ENCODE measurements around the gene CREB3L2.
"Not testable (repeated sequence)": the region's sequence is repeated elsewhere in the genome, so short reads cannot be mapped to it uniquely, and the experiment has no call there.

CREB3L2 gene

GRCh38 chr7:137928626-137929025 lies 73.3 kb downstream of the CREB3L2 start:
- no peak for DNase-seq

- no peak for DNase-seq
Observed at GRCh38 chr7:137927386-137927785, 74.5 kb downstream of the CREB3L2 start.

- not testable (repeated sequence) for DNase-seq
Observed at GRCh38 chr7:137926206-137926605, 75.7 kb downstream of the CREB3L2 start.

- DNase-seq = no peak
Observed at GRCh38 chr7:137925754-137926153, 76.1 kb downstream of the CREB3L2 start.

- no peak for DNase-seq
Observed at GRCh38 chr7:137925091-137925490, 76.8 kb downstream of the CREB3L2 start.

GRCh38 chr7:137923380-137923779 lies 78.5 kb downstream of the CREB3L2 start:
- DNase-seq = no peak

- DNase-seq = no peak
Observed at GRCh38 chr7:137920637-137921399, 81.1 kb downstream of the CREB3L2 start.

- DNase-seq = no peak
Observed at GRCh38 chr7:137919987-137920386, 81.9 kb downstream of the CREB3L2 start.

- no peak for DNase-seq
Observed at GRCh38 chr7:137916980-137917645, 84.8 kb downstream of the CREB3L2 start.

- DNase-seq = no peak
Observed at GRCh38 chr7:137916564-137916963, 85.3 kb downstream of the CREB3L2 start.

DNA sequence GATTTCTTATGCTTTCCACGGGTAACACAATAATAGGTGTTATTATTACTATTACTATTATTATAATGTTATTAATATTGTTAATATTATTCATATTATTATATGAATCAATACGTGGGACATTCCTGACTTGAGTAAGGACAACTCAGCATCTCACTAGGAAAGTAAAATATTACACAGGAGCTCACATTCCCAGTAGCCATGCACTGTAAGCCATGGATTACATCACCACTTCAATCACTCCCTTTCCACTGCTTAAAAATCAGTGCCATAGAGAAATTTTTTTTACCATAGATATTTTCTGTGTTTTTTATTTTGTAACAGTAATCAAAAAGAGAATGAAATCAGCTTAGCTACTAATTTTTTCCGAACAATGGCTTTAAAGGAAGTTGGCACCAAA lies 86.6 kb downstream of the CREB3L2 start:
- no peak for DNase-seq

DNA sequence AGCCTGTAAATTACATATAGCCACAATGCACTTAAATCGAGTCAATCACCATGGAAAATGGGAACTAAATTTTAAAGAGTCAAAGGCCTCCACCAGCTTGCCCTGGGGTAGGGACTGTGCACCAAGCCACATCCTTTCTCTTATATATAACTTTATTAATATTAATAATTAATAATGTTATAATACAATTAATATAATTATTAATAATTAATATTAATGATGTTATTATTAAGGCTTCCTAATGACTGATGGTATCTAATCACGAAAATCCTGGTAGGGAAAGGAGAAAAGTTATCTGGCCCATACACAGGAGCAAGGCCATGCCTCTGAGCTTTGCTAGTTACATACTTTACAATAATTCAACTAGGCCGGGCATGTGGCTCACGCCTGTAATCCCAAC lies 87.9 kb downstream of the CREB3L2 start:
- DNase-seq = no peak

- no peak for DNase-seq
Observed at GRCh38 chr7:137909042-137909441, 92.8 kb downstream of the CREB3L2 start.

- no peak for DNase-seq
Observed at GRCh38 chr7:137908106-137908505, 93.8 kb downstream of the CREB3L2 start.

DNA sequence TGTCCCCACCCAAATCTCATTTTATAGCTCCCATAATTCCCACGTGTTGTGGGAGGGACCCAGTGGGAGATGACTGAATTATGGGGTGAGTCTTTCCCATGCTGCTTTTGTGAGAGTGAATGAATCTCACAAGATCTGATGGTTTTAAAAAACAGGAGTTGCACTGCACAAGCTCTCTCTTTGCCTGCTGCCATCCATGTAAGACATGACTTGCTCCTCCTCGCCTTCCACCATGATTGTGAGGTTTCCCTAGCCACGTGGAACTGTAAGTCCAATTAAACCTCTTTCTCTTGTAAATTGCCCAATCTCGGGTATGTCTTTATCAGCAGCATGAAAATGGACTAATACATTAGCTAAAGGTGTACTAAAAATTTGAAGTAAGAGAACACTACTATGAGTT lies 95.2 kb downstream of the CREB3L2 start:
- not testable (repeated sequence) for DNase-seq

- no peak for DNase-seq
Observed at GRCh38 chr7:137904833-137905232, 97.1 kb downstream of the CREB3L2 start.

DNA sequence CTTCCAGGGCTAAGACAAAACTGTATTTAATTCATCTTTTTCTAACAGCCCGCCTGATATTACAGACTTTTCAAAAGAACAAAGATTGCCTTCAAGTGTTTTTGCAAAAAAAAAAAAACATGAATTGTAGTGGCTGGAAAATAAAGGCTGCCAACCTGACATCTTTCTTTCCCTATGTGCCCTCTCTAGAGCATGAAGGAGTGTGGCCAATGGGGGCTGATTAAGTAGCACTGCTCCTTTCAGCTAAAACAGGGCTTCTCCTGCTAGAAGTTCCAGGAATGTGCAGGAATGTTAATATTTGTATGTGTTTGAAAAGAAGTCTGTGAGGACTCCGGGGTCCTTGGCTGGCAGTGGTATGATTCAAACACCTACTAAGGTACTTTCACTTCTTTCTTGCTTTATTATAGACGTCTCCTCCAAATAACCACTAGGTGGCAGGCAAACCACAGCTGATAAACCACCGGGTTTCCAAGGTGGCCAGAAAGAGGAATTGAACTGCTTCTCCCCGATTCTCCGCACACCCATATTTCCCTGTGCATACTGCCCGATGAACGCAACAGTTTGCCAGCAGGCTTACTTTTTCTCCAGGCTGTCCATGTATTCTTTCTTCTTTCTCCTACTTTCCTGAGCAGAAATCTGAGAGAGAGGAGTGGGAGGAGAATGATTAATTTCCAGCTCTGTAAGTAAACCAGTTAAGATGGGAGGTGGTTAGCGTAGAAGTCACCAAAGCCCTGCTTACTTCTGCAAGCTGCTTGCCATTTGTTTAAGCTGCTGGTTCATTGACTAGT lies 98.3 kb downstream of the CREB3L2 start:
- peak; percentile 39 for DNase-seq

GRCh38 chr7:137900137-137900536 lies 101.7 kb downstream of the CREB3L2 start:
- DNase-seq = no peak

GRCh38 chr7:137898839-137899721 lies 102.8 kb downstream of the CREB3L2 start:
- no peak for DNase-seq

DNA sequence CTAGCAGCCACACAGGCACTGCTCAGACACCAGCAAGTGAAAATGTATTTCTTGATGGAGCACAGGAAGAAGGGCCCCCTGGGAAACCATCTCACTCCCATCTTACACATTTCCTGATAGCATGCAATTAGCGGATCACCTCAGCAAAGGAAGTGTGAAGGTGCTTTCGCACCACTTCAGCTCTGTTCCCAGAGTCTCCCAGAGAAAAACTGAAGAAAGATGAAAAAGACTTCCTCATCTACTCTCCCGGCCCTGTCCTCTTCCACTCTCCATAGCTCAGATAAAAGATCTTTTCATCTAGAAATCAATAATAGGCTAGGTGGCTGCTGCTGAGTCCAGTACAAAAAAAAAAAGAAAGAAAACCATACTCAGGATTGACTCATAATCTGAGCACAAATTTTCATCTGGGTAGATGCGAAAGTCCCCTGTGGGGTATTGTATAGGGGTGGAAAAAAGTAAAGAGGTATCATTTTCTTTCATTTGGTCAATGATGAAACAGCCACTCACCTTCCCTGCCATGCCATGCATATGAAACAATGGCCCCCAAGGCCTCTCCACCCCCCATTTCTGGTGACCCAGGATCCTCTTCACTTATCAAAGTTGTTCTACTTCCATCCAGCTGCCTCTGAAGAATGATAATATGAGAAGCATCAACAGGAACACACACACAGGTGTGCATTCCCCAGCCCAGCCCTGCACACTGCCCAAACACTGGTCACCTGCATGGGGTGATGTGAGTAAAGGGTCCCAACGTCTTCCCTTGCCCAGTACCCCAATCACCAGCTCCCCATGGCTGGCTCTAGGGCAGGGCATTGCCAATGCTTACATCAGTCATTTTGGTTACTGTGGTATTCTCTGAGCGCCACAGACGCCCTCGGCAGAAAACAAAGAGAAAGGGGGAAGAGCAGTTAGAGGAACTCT lies 106.3 kb downstream of the CREB3L2 start:
- no peak for DNase-seq

DNA sequence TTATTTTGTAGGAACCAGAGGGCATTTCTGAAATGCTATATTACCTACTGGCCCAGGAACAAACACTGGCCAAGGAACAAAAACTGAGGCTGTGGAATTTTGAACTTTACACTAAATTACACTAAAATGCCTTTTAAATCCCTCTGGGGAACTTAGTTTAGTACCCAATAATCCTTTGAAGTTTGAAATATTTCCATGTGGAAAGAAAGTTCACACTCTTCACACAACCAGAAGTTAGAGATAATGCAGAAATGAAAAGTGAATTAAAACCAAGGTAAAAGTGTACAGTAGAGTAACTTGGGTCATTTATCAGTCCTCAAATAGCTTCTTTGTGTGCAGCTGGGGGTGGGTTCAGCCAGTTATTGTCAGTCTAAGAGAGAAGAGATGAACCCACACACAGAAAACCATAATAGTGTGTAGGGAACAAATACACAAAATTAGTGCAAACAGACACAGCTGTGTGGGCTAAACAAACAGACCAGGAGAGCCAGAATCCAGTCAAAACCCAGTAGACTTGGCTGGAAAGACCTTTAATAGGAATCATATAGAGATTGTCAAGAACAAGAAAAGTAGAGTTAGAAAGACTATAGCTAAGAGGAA lies 108.6 kb downstream of the CREB3L2 start:
- no peak for DNase-seq
